Stimulated activated naive CD4-positive, alpha-beta T cell treated with Interleukin-2 at 50 U/mL for 16 hours (primary cell): ENCODE results near the gene SPEN.
"Not testable (repeated sequence)": the region's sequence is repeated elsewhere in the genome, so short reads cannot be mapped to it uniquely, and the experiment has no call there.

Source experiments
- DNase-seq: peaks from one replicate; lab custom pipeline; 2025; lab: John Stamatoyannopoulos, UW

SPEN gene

DNA sequence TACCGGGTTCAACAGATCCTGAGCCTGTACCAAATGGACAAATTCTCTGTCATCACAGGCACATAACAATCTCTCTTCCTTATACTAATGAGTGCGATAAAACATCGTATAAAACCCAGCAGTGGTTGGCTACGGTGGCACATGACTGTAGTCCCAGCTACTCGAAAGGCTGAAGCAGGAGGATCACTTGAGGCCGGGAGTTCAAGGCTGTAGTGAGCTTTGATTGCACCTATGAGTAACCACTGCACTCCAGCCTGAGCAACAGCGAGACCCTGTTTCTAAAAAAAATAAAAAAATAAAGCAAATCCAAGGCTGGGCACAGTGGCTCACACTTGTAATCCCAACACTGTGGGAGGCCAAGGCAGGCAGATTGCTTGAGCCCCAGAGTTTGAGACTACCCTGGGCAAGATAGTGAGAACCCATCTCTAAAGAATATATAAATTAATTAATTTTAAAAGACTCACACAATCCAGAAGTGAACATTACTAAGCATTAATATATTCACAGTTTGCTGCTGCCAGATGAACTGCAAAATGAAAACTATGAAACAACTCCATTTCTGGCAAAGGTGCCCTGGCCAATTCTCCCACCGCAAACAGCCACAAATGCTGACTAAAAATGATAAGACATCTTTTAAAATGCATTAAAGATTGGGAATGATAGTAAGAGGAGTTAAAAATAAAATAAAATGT is 115.3 kb downstream of the SPEN start:
- no peak for DNase-seq

GRCh38 chr1:15963363-15963967 is 116.0 kb downstream of the SPEN start:
- no peak for DNase-seq

GRCh38 chr1:15963968-15964648 is 116.6 kb downstream of the SPEN start:
- DNase-seq, result no peak

DNA sequence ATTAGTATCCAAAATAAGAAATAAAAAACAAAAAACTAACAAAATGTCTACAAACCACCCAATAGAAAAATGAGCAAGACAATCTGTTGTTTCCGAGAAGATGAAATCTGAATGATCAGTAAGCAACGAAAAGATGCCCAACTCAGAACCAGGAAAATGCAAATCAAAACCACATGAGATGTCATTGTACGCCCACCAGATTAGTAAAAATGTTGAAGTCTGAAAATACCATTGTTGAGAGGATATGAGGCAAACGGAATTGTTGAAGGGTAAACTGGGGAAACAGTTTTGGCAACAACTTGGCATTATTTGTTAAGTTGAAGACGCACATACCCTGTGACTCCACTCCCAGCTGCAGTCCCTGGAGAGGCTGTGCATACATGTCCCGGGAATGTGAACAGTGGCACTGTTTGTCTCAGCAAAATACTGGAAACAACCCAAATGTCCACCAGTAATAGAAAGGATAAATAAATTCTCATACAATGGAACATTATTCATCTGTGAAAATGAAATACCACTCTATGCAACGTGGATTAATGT is 117.8 kb downstream of the SPEN start:
- no peak for DNase-seq

GRCh38 chr1:15966081-15966955 is 118.8 kb downstream of the SPEN start:
- peak; percentile 85 for DNase-seq

DNA sequence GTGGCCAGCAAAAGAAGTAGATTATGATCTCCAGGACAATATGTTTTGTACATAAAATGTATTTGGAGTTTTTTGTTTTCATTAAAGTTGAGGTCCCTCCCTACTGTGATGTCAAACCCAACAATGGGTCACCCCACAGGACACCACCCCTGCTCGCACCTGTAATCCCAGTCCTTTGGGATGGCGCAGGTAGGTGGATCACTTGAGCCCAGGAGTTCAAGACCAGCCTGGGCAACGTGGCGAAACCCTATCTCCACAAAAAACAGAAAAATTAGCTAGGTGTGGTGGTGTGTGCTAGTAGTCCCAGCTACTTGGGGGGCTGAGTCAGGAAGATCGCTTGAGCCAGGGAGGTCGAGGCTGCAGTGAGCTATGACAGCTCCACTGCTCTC is 119.4 kb downstream of the SPEN start:
- no peak for DNase-seq

DNA sequence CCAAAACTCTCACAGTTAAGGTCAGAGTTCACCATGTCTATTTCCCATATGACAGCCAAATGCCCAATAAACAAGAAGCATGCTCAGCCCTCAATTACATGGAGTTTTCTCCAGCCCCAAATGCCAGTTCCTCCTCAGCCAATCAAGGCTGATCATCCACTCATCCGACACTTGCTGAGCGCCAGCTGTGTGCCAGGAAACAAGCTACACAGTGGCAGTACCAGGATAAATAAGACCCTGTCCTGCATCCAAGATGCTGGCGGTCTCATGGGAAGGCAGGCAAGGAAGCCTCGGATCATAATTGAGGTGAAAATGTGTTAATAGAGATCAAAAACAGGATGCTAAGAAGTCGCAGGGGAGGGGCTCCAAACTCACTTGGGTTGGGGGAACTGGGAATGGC is 120.7 kb downstream of the SPEN start:
- DNase-seq, result no peak

- DNase-seq, result no peak
Measured at GRCh38 chr1:15969321-15969880, 121.9 kb downstream of the SPEN start.

DNA sequence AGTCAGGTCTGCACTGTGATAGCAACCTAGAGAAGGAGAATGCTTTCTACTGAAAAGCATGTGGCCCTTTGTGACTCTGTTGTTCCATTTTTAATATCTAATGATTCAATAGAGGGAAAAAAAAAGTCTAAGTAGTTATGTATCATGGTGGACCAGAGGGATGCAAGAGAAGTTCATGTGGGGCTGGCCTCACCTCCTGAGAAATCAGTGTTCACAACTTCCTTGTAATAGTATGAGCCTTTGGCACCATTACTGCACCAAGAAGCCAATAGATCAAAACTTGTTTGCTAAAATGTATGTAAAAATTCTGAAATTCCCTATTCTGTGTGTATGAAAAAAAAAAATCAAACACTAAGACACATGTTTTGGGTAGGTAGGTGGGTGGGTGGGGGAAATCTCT is 123.4 kb downstream of the SPEN start:
- DNase-seq, result no peak

- no peak for DNase-seq
Measured at GRCh38 chr1:15972409-15972808, 124.9 kb downstream of the SPEN start.

GRCh38 chr1:15973772-15974171 is 126.3 kb downstream of the SPEN start:
- no peak for DNase-seq

GRCh38 chr1:15974855-15975254 is 127.3 kb downstream of the SPEN start:
- peak; percentile 25 for DNase-seq

DNA sequence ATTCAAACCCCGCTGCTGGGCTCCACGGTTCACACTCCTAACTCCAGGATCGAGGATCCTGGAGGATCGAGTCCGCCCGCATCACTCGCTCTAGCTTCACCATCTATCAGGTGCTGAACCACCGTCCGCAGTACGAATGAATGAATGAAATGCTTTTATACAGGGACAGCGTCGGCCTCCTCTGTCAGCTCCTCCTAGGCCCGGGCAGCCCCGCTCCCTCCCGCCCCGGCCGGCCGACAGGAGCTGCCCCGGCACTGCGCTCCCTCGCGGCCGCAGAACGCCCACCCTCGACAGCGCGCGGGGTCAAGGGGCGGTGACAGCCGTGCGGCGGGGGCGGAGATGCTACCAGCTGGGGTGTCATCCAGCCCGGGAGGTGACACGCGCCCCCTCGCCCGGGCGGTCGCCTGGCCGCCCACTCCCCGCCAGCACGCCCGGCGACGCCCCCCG is 127.9 kb downstream of the SPEN start:
- DNase-seq, result peak; percentile 86

GRCh38 chr1:15975805-15976680 is 128.5 kb downstream of the SPEN start, which contains the start of gene ZBTB17:
Gene ZBTB17 (minus strand): TSS chr1:15976101. CDS start chr1:15948495, 27,606 bp downstream.
- peak; percentile 96 for DNase-seq

DNA sequence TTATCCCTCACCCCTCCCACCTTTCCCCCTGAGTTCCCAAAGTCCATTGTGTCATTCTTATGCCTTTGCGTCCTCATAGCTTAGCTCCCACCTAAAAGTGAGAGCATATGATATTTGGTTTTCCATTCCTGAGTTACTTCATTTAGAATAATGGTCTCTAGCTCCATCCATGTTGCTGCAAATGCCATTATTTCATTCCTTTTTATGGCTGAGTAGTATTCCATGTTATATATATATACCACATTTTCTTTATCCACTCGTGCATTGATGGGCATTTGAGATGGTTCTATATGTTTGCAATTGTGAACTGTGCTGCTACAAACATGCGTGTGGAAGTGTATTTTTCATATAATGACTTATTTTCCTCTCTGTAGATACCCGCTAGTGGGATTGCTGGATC is 130.4 kb downstream of the SPEN start:
- DNase-seq, result not testable (repeated sequence)

- no peak for DNase-seq
Measured at GRCh38 chr1:15981679-15982078, 134.2 kb downstream of the SPEN start.

- no peak for DNase-seq
Measured at GRCh38 chr1:15983275-15983674, 135.8 kb downstream of the SPEN start.

GRCh38 chr1:15985611-15986297 is 138.2 kb downstream of the SPEN start:
- DNase-seq, result peak; percentile 20

GRCh38 chr1:15988856-15989736 is 141.6 kb downstream of the SPEN start:
- no peak for DNase-seq
